Stimulated activated effector memory CD8-positive, alpha-beta T cell treated with anti-CD3 and anti-CD28 coated beads, Interleukin-12 subunit alpha, Interleukin-12 subunit beta, amount 100 ng/mL, for 72 hours (primary cell): ENCODE measurements around the gene MAPT.

Experiments used
- ATAC-seq: fragments of 150-1000 bp; cut with Tn5 transposase; 2 replicates; pipeline ENCODE4 v1.10.0; 2021
- DNase-seq, 2 donors: peaks; one replicate each; pipeline ENCODE4 v3.0.0; 2021 to 2022; ENCODE audit warnings: low spot score in 2 of 2
- H3K27ac Mint-ChIP-seq: one replicate; pipeline ENCODE4 v1.8.0; 2022; ENCODE audit warnings: mild to moderate bottlenecking, mixed read lengths
- H3K36me3 Mint-ChIP-seq: one replicate; pipeline ENCODE4 v1.8.0; 2022; ENCODE audit warnings: mild to moderate bottlenecking, mixed read lengths
- H3K4me1 Mint-ChIP-seq: one replicate; pipeline ENCODE4 v1.8.0; 2022; ENCODE audit warnings: mixed read lengths
- H3K4me3 Mint-ChIP-seq: one replicate; pipeline ENCODE4 v1.8.0; 2022; ENCODE audit warnings: mild to moderate bottlenecking, mixed read lengths
- H3K9me3 Mint-ChIP-seq: one replicate; pipeline ENCODE4 v1.8.0; 2022; ENCODE audit warnings: mixed read lengths

Gene MAPT

DNA sequence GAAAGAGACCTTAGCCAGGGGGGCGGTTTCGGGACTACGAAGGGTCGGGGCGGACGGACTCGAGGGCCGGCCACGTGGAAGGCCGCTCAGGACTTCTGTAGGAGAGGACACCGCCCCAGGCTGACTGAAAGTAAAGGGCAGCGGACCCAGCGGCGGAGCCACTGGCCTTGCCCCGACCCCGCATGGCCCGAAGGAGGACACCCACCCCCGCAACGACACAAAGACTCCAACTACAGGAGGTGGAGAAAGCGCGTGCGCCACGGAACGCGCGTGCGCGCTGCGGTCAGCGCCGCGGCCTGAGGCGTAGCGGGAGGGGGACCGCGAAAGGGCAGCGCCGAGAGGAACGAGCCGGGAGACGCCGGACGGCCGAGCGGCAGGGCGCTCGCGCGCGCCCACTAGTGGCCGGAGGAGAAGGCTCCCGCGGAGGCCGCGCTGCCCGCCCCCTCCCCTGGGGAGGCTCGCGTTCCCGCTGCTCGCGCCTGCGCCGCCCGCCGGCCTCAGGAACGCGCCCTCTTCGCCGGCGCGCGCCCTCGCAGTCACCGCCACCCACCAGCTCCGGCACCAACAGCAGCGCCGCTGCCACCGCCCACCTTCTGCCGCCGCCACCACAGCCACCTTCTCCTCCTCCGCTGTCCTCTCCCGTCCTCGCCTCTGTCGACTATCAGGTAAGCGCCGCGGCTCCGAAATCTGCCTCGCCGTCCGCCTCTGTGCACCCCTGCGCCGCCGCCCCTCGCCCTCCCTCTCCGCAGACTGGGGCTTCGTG, at the start of gene MAPT:
Gene MAPT (plus strand): TSS at position 533 of the 763 bp plus-strand sequence. CDS start 67,784 bp downstream, outside the sequence.
- Mint-ChIP-seq H3K27ac (peak within 1 kb of the TSS; percentile 26), H3K9me3 (no peaks in the 10 kb centered on the region), H3K36me3 (peaks cover 7% of the 10 kb centered on the region), H3K4me1 (no peaks in the 10 kb centered on the region), H3K4me3 (peak within 1 kb of the TSS; percentile 74)
- ATAC-seq (peak; percentile 93), DNase-seq (peak; percentile 88 to 91)

GRCh38 chr17:45844695-45845375, 49.5 kb upstream of the MAPT start, which contains the start of gene SPPL2C:
SPPL2C (plus strand) TSS chr17:45844881; CDS start chr17:45844907, 26 bp downstream.
- H3K4me3 Mint-ChIP-seq = no peak within 1 kb of the TSS
- ATAC-seq (no peak), DNase-seq (no peak)
- H3K9me3 Mint-ChIP-seq = no peaks in the 10 kb centered on the region
- no peaks in the 10 kb centered on the region for H3K36me3 Mint-ChIP-seq
- no peaks in the 10 kb centered on the region for H3K4me1 Mint-ChIP-seq
- no peak within 1 kb of the TSS for H3K27ac Mint-ChIP-seq

- Mint-ChIP-seq H3K4me1 (no peaks in the 10 kb centered on the region), H3K9me3 (no peaks in the 10 kb centered on the region), H3K27ac (no peak overlapping the region), H3K4me3 (no peak overlapping the region), H3K36me3 (no peaks in the 10 kb centered on the region)
- DNase-seq (no peak), ATAC-seq (no peak)
Observed at GRCh38 chr17:45845376-45846185, 48.8 kb upstream of the MAPT start.

DNA sequence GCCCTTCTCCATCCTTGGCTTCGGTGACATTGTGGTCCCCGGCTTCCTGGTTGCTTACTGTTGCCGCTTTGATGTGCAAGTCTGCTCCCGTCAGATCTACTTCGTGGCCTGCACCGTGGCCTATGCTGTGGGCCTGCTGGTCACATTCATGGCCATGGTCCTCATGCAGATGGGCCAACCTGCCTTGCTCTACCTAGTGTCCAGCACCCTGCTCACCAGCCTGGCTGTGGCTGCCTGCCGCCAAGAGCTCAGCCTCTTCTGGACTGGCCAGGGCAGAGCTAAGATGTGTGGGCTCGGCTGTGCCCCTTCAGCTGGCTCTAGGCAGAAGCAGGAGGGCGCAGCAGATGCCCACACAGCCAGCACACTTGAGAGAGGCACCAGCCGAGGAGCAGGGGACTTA, 48.1 kb upstream of the MAPT start:
- Mint-ChIP-seq H3K4me3 (no peak overlapping the region), H3K27ac (no peak overlapping the region), H3K4me1 (no peaks in the 10 kb centered on the region), H3K9me3 (no peaks in the 10 kb centered on the region), H3K36me3 (no peaks in the 10 kb centered on the region)
- DNase-seq = no peak
- ATAC-seq = no peak

DNA sequence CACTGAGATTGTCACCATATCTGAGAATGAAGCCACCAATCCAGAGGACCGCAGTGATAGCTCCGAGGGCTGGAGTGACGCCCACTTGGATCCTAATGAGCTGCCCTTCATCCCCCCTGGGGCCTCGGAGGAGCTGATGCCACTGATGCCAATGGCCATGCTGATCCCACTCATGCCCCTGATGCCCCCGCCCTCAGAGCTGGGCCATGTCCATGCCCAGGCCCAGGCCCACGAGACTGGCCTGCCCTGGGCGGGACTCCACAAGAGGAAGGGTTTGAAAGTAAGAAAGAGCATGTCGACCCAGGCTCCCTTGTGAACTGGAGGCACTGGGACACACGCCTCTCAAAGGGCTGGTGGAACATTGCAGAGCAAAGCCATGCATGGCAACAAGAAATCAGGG, 47.7 kb upstream of the MAPT start:
- no peak for DNase-seq
- no peak overlapping the region for H3K27ac Mint-ChIP-seq
- no peak overlapping the region for H3K4me3 Mint-ChIP-seq
- H3K9me3 Mint-ChIP-seq = no peaks in the 10 kb centered on the region
- H3K4me1 Mint-ChIP-seq = no peaks in the 10 kb centered on the region
- no peaks in the 10 kb centered on the region for H3K36me3 Mint-ChIP-seq
- no peak for ATAC-seq

- no peak for DNase-seq
- Mint-ChIP-seq H3K36me3 (no peaks in the 10 kb centered on the region), H3K27ac (no peak overlapping the region), H3K9me3 (no peaks in the 10 kb centered on the region), H3K4me3 (no peak overlapping the region), H3K4me1 (no peaks in the 10 kb centered on the region)
- no peak for ATAC-seq
Observed at GRCh38 chr17:45847101-45847500, 47.3 kb upstream of the MAPT start.

DNA sequence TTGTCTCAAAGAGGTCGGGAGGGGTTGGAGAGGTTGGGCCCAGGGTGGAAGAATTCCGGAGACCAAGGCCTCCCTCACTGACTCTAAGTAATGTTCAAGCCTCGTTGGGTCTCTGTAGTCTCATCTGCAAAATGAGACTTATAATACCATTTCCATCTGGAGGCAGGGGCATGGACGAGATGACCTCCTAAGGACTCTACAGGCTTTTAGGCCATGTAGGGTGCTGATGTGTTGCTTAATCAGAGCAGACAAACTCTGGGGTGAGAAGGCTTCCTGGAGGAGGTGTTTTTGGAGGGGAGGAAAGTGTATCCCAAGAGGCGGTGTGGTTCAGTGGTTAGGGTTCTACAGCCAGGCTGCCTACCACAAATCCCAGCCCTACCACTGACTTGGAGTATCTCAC, 46.6 kb upstream of the MAPT start:
- Mint-ChIP-seq H3K4me1 (peaks cover 4% of the 10 kb centered on the region), H3K27ac (no peak overlapping the region), H3K36me3 (no peaks in the 10 kb centered on the region), H3K9me3 (no peaks in the 10 kb centered on the region), H3K4me3 (no peak overlapping the region)
- ATAC-seq (no peak), DNase-seq (no peak)

DNA sequence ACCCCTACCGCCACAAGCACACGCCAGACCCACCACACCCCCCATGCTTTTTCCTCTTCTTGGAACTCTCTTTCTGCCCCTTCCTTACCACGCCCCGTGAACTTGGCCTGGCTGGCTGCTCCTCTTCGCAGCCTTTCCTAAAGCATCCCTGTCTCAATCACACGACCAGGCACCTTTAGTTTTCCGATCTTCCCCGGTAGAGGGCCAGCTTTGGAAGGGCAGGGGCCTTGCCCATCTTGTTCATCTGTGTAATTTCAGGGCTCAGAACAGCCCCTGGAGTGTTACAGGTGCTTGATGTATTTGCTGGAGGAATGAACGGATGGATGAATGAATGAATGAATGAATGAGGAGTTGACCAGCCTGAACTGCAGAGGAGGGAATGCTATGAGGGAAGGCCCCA, 45.9 kb upstream of the MAPT start:
- DNase-seq (no peak), ATAC-seq (no peak)
- Mint-ChIP-seq H3K9me3 (no peaks in the 10 kb centered on the region), H3K27ac (no peak overlapping the region), H3K4me3 (no peak overlapping the region), H3K36me3 (no peaks in the 10 kb centered on the region), H3K4me1 (peaks cover 4% of the 10 kb centered on the region)

- DNase-seq = no peak
- no peak for ATAC-seq
- no peak overlapping the region for H3K4me3 Mint-ChIP-seq
- H3K4me1 Mint-ChIP-seq = peaks cover 4% of the 10 kb centered on the region
- H3K36me3 Mint-ChIP-seq = no peaks in the 10 kb centered on the region
- H3K9me3 Mint-ChIP-seq = no peaks in the 10 kb centered on the region
- no peak overlapping the region for H3K27ac Mint-ChIP-seq
Observed at GRCh38 chr17:45848868-45849535, 45.4 kb upstream of the MAPT start.

- peaks cover 4% of the 10 kb centered on the region for H3K4me1 Mint-ChIP-seq
- no peaks in the 10 kb centered on the region for H3K9me3 Mint-ChIP-seq
- no peak for DNase-seq
- no peaks in the 10 kb centered on the region for H3K36me3 Mint-ChIP-seq
- H3K27ac Mint-ChIP-seq = no peak overlapping the region
- H3K4me3 Mint-ChIP-seq = no peak overlapping the region
- no peak for ATAC-seq
Observed at GRCh38 chr17:45849536-45849990, 44.8 kb upstream of the MAPT start.

- Mint-ChIP-seq H3K27ac (no peak overlapping the region), H3K4me1 (peaks cover 4% of the 10 kb centered on the region), H3K4me3 (no peak overlapping the region), H3K9me3 (no peaks in the 10 kb centered on the region), H3K36me3 (no peaks in the 10 kb centered on the region)
- DNase-seq (no peak), ATAC-seq (no peak)
Observed at GRCh38 chr17:45850011-45850410, 44.3 kb upstream of the MAPT start.

- no peaks in the 10 kb centered on the region for H3K36me3 Mint-ChIP-seq
- H3K4me1 Mint-ChIP-seq = peaks cover 4% of the 10 kb centered on the region
- no peak for ATAC-seq
- no peak for DNase-seq
- H3K27ac Mint-ChIP-seq = no peak overlapping the region
- no peak overlapping the region for H3K4me3 Mint-ChIP-seq
- H3K9me3 Mint-ChIP-seq = no peaks in the 10 kb centered on the region
Observed at GRCh38 chr17:45850468-45850867, 43.9 kb upstream of the MAPT start.

DNA sequence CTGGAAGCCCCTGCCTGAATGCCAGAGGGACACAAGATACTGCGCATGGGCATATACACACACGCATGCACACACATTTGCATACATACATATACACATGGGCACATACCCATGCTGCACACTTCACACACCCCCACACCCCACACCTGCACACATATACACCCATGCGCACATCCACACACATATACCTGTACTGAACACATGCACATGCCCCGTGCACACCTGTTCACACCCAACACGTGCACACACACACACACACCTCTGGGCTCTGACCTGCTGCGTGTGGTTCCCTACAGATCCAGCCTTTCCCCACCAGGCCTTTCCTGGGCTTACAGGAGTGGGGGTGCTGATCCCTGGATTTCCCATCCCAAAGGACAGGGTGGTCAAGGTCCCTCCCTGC, 43.3 kb upstream of the MAPT start:
- no peak overlapping the region for H3K4me3 Mint-ChIP-seq
- no peaks in the 10 kb centered on the region for H3K9me3 Mint-ChIP-seq
- no peak for ATAC-seq
- DNase-seq = no peak
- peaks cover 4% of the 10 kb centered on the region for H3K4me1 Mint-ChIP-seq
- no peaks in the 10 kb centered on the region for H3K36me3 Mint-ChIP-seq
- no peak overlapping the region for H3K27ac Mint-ChIP-seq

DNA sequence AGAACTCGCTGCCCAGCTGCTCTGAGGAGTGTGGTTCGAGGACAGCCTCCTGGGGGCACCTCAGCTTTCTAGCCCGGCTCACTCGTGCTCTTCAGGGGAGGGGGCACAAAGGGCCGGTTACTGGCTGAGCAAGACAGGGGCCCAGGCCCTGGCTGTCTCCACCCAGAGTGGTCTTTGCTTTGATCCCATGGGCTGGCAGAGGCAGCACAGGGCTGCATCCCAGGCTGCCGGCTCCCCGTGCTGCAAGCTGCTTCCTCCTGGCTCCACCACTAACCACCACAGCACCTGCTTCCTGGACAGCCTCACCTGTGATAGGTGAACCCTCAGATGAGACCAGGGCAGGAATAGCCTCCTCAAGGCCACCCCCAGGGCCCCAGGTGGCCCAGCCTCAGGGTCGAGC, 42.9 kb upstream of the MAPT start:
- no peaks in the 10 kb centered on the region for H3K36me3 Mint-ChIP-seq
- no peak for ATAC-seq
- no peak for DNase-seq
- peaks cover 4% of the 10 kb centered on the region for H3K4me1 Mint-ChIP-seq
- H3K27ac Mint-ChIP-seq = no peak overlapping the region
- no peak overlapping the region for H3K4me3 Mint-ChIP-seq
- no peaks in the 10 kb centered on the region for H3K9me3 Mint-ChIP-seq

DNA sequence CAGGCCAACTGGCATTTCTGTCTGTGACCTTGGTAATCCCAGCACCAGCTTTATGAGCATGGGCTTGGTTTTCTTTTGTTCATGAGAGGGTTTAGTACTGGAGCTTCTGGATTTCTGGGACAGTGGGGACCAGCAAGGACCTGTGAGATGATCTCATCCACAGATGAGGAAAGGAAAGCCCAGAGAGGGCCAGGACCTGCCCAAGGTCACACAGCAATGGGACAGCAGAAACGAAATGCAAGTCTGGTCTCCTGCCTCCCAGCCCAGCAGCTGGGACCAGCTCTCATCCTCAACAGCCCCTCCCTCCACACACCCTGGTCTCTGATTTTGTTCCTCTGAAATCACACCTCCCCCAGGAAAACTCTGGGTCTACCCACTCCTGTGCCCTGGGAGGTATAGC, 42.5 kb upstream of the MAPT start:
- ATAC-seq = no peak
- Mint-ChIP-seq H3K36me3 (no peaks in the 10 kb centered on the region), H3K9me3 (no peaks in the 10 kb centered on the region), H3K4me1 (peaks cover 4% of the 10 kb centered on the region), H3K4me3 (no peak overlapping the region), H3K27ac (no peak overlapping the region)
- DNase-seq = no peak
